HEK293 (cell line): ENCODE data around the gene TMEM222.

ENCODE experiments used
- CTCF ChIP-seq: fragments of 450-650 bp; formaldehyde crosslinking; IDR thresholded peaks from 2 replicates; pipeline ENCODE4 v1.5.1; 2016; ENCODE audit warnings: missing biosample characterization, missing genetic modification characterization
- REST ChIP-seq: fragments of 450-650 bp; formaldehyde crosslinking; IDR thresholded peaks from 2 replicates; pipeline ENCODE4 v1.5.1; 2016; ENCODE audit warnings: missing biosample characterization, missing genetic modification characterization
- ZBTB6 ChIP-seq: fragments of 450-650 bp; formaldehyde crosslinking; IDR thresholded peaks from 2 replicates; pipeline ENCODE4 v1.5.1; 2017; ENCODE audit warnings: missing biosample characterization, missing genetic modification characterization
- ZBTB8A ChIP-seq: fragments of 450-650 bp; formaldehyde crosslinking; IDR thresholded peaks from 2 replicates; pipeline ENCODE4 v1.5.1; 2016; ENCODE audit warnings: missing biosample characterization, missing genetic modification characterization
- ZFP3 ChIP-seq: fragments of 450-650 bp; formaldehyde crosslinking; IDR thresholded peaks from 2 replicates; pipeline ENCODE4 v1.5.1; 2016; ENCODE audit warnings: low read depth, missing biosample characterization, missing genetic modification characterization
- ZNF311 ChIP-seq: fragments of 450-650 bp; formaldehyde crosslinking; IDR thresholded peaks from 2 replicates; pipeline ENCODE4 v1.5.1; 2017; ENCODE audit warnings: missing biosample characterization, missing genetic modification characterization, borderline replicate concordance
- ZNF350 ChIP-seq: fragments of 450-650 bp; formaldehyde crosslinking; IDR thresholded peaks from 2 replicates; pipeline ENCODE4 v1.5.0; 2017; ENCODE audit warnings: missing biosample characterization, mild to moderate bottlenecking, missing genetic modification characterization
- ZNF391 ChIP-seq: fragments of 450-650 bp; formaldehyde crosslinking; IDR thresholded peaks from 2 replicates; pipeline ENCODE4 v1.5.1; 2016; ENCODE audit warnings: low read depth, missing biosample characterization, missing genetic modification characterization, borderline replicate concordance
- ZNF394 ChIP-seq: fragments of 450-650 bp; formaldehyde crosslinking; IDR thresholded peaks from 2 replicates; pipeline ENCODE4 v1.5.1; 2016; ENCODE audit warnings: missing biosample characterization, missing genetic modification characterization, mild to moderate bottlenecking, moderate library complexity, borderline replicate concordance
- ZNF513 ChIP-seq: fragments of 450-650 bp; IDR thresholded peaks from 2 replicates; pipeline ENCODE4 v1.5.1; 2018; ENCODE audit warnings: missing biosample characterization, missing genetic modification characterization
- ZNF747 ChIP-seq: fragments of 450-650 bp; formaldehyde crosslinking; IDR thresholded peaks from 2 replicates; pipeline ENCODE4 v1.5.1; 2016; ENCODE audit warnings: missing biosample characterization, missing genetic modification characterization
- ZSCAN16 ChIP-seq: fragments of 450-650 bp; formaldehyde crosslinking; IDR thresholded peaks from 2 replicates; pipeline ENCODE4 v1.5.1; 2016; ENCODE audit warnings: missing biosample characterization, missing genetic modification characterization
- ZXDB ChIP-seq: fragments of 450-650 bp; formaldehyde crosslinking; IDR thresholded peaks from 2 replicates; pipeline ENCODE4 v1.5.1; 2016; ENCODE audit warnings: missing biosample characterization, missing genetic modification characterization

DNA sequence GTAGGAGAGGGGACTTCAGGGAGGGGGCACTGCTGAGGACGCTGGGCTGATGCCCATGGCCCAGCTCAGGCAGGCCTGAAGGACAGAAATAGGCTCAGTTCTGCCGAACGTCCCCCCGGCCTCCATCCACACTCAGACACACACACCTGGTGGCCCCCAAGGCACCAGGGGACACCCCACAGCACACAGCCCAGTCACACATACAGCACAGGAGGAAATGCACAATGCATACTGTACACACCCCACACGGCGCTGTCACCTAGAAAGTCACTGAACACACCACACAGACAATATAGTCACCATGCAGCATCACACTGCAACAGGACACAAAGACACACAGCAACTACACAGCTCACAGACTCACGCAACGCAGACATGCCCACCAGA, 20.4 kb downstream of the TMEM222 start:
- TF ChIP-seq ZFP3 (tag by site-specific recombination) (no peak), REST (tag by site-specific recombination) (no peak), ZNF350 (no peak), ZNF513 (tag by site-specific recombination) (no peak), ZNF391 (tag by site-specific recombination) (no peak), ZBTB6 (tag by site-specific recombination) (no peak), CTCF (tag by site-specific recombination) (no peak), ZBTB8A (tag by site-specific recombination) (no peak), ZNF311 (tag by site-specific recombination) (no peak), ZNF747 (tag by site-specific recombination) (no peak), ZXDB (tag by site-specific recombination) (no peak), ZNF394 (tag by site-specific recombination) (no peak), ZSCAN16 (no peak)
